Activated CD8-positive, alpha-beta memory T cell treated with anti-CD3 and anti-CD28 coated beads, Interleukin-2, amount 50 U/mL, for 24 hours (primary cell): ENCODE data around the gene ALK.
"Not testable (repeated sequence)": the region's sequence is repeated elsewhere in the genome, so short reads cannot be mapped to it uniquely, and the experiment has no call there.

Experiments used
- DNase-seq: peaks from one replicate; pipeline ENCODE4 v3.0.0-alpha.2; 2020; ENCODE audit errors: extremely low read depth

ALK gene

DNA sequence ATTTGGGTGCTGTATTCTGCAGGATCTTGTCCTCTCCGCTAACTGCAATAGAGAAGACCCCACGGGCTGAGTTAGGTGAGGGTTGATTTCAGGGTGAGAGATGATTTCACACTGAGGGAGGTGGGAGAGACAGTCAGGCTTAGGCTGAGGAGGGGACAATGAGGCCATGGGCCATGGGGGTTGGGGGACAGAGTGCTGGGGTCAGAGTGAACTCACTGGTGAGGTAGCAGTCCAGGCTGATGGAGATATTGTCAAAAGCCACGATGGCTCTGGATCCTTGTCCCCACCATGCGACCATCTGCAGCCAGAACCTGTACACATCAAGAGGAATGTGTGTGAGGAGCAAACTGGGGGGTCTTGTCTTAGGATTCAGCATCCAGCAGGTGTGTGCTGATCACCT lies 646.2 kb downstream of the ALK start:
- no peak for DNase-seq

DNA sequence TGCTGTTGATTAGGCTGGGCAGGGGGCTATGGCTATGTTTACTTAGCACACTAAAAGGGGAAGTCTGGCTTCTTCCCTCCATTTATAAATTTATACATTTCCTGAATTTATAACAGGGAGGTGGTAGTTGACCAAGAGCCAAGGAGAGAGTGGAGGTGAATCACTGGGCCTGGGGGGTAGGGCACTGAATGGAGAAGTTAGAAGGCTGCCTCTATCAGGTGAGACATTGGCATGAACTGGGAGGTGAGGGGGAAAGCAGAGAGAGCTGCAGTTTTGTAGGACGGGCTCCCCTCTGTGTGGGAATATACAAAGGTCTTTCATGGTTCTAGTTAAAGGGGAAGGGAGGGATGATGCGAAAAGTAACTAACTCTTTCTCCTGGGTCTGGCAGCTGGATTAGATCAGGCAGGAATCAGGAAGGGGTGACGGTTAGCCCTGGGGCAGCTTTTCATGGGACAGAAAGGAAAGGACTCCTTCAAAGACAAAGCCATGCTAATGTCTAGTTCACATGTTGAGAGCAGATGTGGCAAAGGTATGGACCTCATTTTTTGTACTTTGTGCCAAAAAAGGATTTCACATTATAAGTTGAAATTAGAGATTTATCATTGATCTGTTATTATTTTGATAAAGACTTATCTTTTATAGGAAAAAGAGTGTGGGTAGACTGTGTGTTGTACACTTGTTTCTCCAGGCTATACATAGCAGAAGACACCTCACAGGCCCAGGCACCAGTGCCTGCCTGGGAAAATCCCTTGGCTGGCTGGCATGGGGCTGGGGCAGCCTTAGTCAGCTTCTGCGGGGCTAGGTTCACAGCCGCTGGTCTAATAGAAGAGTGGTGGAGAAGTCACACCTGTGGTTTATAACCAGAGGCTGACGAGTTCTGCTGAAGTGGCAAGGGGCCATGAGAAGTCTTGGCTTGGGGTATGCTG lies 647.4 kb downstream of the ALK start:
- DNase-seq = no peak

GRCh38 chr2:29273004-29273684 lies 648.2 kb downstream of the ALK start:
- DNase-seq = no peak

DNA sequence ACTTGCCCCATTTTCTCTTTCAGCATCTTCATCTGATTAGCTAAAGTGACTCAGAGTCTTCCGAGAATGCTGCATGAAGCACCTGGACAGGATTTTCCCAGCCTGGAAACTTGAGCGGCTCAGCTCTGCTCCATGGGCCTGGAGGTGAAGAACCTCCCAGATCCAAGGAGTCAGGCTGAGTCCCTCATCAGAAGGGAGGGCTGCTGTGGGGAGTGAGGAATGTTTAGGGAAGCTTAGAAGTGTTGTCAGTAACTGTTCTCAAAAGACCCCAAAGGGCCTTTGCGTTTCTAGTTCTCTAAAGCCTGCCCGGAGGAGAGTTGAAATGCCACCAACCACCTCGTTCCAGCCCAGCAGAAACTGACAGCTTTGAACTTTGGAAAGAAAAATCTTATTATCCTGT lies 649.1 kb downstream of the ALK start:
- no peak for DNase-seq

DNA sequence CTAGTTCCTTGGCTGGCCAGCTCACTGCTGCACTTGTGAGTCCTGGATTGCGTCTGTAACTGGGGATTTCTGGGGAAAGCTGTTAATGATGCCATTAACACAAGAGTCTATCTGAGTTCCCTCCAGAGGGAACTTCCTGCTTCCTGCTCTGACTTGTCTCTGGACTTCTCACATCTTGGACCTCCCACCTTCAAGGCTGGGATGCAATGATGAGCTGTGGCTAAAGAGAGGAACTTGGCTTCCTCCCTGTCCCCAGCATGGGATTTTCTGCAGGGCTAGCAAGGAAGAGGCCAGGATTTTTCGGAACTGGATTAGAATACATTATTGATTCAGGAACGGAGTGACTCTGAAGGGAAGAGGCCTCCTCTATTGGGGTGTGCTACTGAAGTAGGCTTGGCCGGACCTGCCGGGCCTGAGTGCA lies 650.7 kb downstream of the ALK start:
- DNase-seq = no peak

GRCh38 chr2:29269765-29270109 lies 651.6 kb downstream of the ALK start:
- no peak for DNase-seq

DNA sequence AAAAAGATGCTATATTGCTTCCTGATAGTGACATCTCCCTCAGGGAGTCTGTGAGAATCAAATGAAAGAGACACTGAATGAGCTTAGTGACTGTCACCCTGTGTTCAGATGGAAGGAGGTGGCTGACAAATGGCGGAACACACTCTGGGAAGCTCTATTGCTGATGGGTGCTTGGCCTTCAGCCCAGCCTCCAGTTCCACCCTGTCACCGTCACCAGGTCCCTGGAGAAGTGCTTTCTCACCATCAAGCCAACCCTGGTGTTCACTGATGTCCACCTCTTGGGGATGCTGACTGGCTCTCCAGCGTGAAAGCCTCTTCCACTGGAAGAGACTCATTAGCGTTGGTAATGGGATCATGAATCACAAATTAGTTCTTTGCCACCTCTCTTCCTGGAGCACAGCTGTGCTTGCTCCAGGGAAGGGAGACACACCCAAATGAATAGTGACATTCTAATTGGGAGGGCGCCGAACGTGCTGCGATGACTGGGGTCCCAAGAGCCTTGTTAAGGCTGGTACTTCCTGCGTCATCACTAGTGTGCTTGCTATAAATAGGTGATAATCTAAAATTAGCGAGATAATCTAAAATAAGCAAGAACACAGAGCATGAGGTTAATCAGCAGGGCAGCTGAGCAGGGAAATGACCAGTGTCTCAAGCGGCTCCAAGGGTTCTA lies 652.2 kb downstream of the ALK start:
- DNase-seq = no peak

DNA sequence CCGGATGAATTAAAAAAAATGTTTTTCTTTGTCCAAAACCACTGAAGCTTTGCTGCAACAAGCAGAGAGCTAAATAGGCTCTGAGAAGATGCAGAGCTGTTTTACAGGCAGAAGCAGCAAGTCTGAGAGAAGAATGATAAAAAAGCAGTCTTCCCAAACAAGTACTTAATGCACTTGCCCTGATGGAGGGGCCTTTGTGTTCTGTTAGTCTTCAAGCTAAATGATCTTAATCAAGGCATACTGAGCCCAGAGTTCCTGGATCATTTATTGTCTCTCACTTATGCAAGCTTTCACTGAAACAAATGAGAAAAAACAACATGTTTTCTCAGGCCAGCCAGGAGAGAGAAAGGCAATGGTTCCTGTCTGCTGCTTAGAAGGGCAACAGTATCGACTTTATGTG lies 653.7 kb downstream of the ALK start:
- DNase-seq = no peak

DNA sequence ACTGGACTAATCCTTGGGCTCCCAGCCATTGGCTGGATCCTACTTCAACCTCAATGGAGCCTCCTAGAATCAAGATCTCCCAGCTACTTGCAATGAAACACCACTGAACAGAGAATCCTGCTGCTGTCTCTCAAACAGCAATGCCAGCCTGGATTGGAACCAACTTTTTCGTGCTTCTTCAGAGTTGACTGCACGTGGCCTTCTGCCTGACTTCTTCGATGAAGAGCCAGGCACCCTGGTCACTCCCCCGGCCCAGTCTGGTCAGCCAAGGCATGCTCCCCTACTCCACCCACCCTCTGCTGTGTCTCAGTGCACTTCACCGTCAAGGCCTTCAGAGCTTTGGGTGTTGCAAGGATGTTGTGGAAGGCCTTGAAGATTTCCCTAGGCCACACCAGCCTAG lies 657.5 kb downstream of the ALK start:
- no peak for DNase-seq

- DNase-seq = no peak
Measured at GRCh38 chr2:29262681-29263260, 658.6 kb downstream of the ALK start.

- DNase-seq = no peak
Measured at GRCh38 chr2:29261003-29261402, 660.4 kb downstream of the ALK start.

- no peak for DNase-seq
Measured at GRCh38 chr2:29260142-29260772, 661.1 kb downstream of the ALK start.

- no peak for DNase-seq
Measured at GRCh38 chr2:29259221-29259620, 662.2 kb downstream of the ALK start.

DNA sequence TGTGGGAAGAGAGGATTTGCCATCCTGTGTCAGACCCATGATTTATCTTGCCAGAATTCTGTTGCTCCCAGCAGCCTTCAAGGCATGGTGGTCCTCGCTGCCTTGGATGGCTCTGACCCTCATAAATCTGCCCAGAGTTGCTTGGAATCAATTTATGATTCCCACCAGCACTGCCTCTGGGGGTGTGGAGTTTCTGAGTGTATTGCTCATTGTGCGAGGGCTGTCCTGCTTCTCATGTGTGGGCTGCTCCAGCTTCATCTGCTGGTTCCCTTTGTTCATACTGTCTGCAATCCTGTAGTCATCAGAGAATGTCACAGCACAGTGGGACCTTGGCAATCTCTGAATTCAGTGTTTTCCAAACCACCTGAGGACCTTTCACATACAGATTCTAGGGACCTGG lies 666.4 kb downstream of the ALK start:
- DNase-seq = no peak

DNA sequence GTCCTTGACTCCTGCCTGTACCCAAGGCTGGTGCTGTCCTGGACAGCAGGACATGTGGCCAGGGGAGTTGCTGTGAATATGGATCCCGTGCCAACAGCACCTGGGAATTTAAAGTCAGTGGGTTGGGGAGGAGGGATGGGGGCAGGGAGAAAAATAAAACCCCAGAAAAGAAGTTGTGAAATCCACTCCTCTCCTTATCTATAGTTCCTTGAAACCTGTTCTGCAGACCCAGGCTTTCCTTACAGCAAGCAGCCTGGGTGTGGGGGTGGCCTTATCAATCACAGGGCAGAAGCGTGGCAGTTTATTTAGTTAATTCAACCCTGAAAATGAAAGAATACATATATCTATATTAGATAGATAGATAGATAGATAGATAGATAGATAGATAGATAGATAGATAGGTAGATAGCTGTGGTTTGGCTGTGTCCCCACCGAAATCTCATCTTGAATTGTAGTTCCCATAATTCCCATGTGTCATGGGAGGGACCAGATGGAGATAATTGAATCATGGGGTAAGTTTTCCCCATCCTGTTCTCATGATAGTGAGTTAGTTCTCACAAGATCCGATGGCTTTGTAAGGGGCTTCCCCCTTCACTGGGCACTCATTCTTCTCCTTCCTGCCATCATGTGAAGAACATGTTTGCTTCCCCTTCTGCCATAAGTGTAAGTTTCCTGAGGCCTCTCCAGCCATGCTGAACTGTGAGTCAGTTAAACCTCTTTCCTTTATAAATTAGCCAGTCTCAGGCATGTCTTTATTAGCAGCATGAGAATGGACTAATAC lies 667.7 kb downstream of the ALK start:
- not testable (repeated sequence) for DNase-seq

DNA sequence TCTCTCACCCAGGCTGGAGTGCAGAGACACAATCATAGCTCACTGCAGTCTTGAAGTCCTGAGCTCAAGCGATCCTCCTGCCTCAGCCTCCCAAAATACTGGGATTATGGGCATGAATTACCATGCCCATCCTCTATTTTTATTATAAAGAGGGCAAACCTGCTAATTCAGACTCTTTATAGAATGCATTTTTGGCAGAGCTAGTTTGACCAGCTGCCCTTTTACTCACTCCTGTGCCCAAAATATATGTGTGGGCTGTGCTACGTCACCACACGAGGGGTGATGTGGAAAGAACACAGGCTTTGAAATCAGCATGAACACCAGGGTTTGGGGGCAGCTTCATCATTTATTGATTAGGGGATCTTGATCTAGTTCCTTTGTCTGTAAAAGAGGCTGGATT lies 668.4 kb downstream of the ALK start:
- no peak for DNase-seq

DNA sequence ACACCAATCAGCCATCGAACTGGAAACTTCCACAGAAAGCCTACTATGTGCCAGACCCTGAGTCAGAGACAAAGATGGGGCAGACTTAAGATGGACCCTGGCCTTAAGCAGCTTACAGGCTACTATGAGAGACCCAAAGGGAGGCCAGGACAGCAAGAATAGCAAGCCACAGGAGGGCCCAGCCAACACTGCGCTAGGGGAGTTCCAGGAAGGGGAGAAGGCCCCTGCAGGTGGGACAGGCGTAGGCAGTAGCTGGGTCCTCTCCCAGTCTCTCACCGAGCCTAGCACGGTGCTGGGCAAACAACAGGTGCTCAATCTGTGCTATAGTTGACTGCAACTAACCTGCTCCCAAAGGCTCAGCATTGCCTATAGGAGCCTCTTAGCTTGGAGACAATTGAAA lies 670.0 kb downstream of the ALK start:
- DNase-seq = no peak

DNA sequence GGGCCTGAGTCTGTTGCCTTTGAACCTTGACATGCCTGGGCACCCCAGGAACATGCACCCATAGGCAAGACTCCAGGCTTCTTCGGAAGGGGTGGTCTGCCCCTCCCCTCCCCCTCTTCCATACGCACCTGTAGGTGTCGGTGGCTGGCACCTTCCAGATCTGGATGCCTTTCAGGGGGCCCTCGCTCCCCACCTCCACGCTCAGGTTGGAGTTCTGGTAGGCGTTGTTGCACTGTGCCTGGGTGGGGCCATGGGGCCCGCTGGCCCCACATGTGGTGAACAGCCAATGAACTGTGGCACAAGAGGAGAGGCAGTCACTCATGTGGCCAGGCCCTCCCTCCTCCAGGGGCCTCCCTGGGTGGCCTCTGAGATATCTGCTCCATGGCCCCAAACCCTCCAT lies 670.4 kb downstream of the ALK start:
- no peak for DNase-seq

DNA sequence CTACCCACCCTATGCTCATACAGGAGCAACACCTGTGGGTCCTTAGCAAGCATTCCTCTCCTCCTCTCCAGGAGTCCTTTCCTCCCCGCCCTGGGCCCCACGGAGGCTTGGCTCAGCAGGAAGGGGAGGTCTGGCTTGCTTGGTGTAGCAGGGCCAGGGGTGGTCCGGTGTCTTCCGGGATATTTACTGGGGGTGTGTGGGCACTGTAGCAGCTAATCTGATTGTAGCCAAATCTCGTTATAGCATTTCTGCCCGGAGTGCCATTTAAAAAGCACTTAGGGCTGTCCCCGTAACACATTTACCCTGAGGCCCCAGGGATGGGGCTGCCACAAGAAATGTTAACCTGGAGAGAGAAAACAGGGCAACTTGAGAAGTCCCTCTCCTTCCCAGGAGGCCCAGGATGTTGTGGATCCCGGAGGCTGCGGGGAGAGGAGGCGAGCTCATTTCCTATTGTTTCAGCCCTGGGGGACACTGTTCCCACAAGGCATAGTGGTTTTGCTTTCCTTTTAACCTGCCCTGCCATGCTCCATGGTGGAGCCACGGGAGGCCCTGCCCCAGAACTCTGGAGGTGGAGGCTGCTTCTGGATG lies 671.6 kb downstream of the ALK start:
- no peak for DNase-seq

GRCh38 chr2:29247336-29247914 lies 674.0 kb downstream of the ALK start:
- no peak for DNase-seq
